ENCODE measurements around the gene MSH3. TPM values are rescaled to one million over a fixed set of nuclear protein-coding genes. Genes with fewer than 3 reads are reported as not detected.

Gene MSH3
- total RNA-seq, 1 donor from 2014 or later, result 11.0 TPM

GRCh38 chr5:80623999-80624398 is 30.5 kb upstream of the MSH3 start:
- H3K4me3 ChIP-seq, result no peak overlapping the region
- DNase-seq, result no peak
- no peaks in the 10 kb centered on the region for H3K27me3 ChIP-seq (ENCODE audit: low read depth)
- H3K9me3 ChIP-seq (replicated peaks), result no peaks in the 10 kb centered on the region
- H3K4me1 ChIP-seq, result no peaks in the 10 kb centered on the region
- intact Hi-C loops (cut with micrococcal nuclease), result no loop called here
- no peaks in the 10 kb centered on the region for H3K36me3 ChIP-seq
- TF ChIP-seq CTCF (IDR thresholded peaks at IDR 0.05; ENCODE audit: borderline replicate concordance), result no peak
- H3K27ac ChIP-seq (replicated peaks), result no peak overlapping the region

- no peak for TF ChIP-seq CTCF (IDR thresholded peaks at IDR 0.05; ENCODE audit: borderline replicate concordance)
- no peaks in the 10 kb centered on the region for H3K36me3 ChIP-seq
- H3K27ac ChIP-seq (replicated peaks), result no peak overlapping the region
- no peaks in the 10 kb centered on the region for H3K9me3 ChIP-seq (replicated peaks)
- no peaks in the 10 kb centered on the region for H3K4me1 ChIP-seq
- intact Hi-C loops (cut with micrococcal nuclease), result no loop called here
- no peaks in the 10 kb centered on the region for H3K27me3 ChIP-seq (ENCODE audit: low read depth)
- H3K4me3 ChIP-seq, result no peak overlapping the region
- no peak for DNase-seq
Measured at GRCh38 chr5:80625230-80625629, 29.2 kb upstream of the MSH3 start.

GRCh38 chr5:80629281-80629680 is 25.2 kb upstream of the MSH3 start:
- no peaks in the 10 kb centered on the region for H3K9me3 ChIP-seq (replicated peaks)
- H3K4me1 ChIP-seq, result no peaks in the 10 kb centered on the region
- peaks cover 22% of the 10 kb centered on the region for H3K36me3 ChIP-seq
- no peak for TF ChIP-seq CTCF (IDR thresholded peaks at IDR 0.05; ENCODE audit: borderline replicate concordance)
- H3K4me3 ChIP-seq, result no peak overlapping the region
- no peaks in the 10 kb centered on the region for H3K27me3 ChIP-seq (ENCODE audit: low read depth)
- no peak for DNase-seq
- intact Hi-C loops (cut with micrococcal nuclease), result no loop called here
- no peak overlapping the region for H3K27ac ChIP-seq (replicated peaks)

- Histone ChIP-seq H3K4me3 (no peak overlapping the region), H3K4me1 (no peaks in the 10 kb centered on the region), H3K27me3 (ENCODE audit: low read depth) (no peaks in the 10 kb centered on the region), H3K36me3 (peaks cover 22% of the 10 kb centered on the region), H3K9me3 (replicated peaks) (no peaks in the 10 kb centered on the region), H3K27ac (replicated peaks) (no peak overlapping the region)
- no peak for TF ChIP-seq CTCF (IDR thresholded peaks at IDR 0.05; ENCODE audit: borderline replicate concordance)
- DNase-seq, result no peak
- intact Hi-C loops (cut with micrococcal nuclease), result no loop called here
Measured at GRCh38 chr5:80631278-80632259, 22.9 kb upstream of the MSH3 start.

GRCh38 chr5:80632700-80633099 is 21.8 kb upstream of the MSH3 start:
- intact Hi-C loops (cut with micrococcal nuclease), result no loop called here
- H3K4me1 ChIP-seq, result no peaks in the 10 kb centered on the region
- peaks cover 22% of the 10 kb centered on the region for H3K36me3 ChIP-seq
- no peak overlapping the region for H3K27ac ChIP-seq (replicated peaks)
- DNase-seq, result no peak
- no peaks in the 10 kb centered on the region for H3K9me3 ChIP-seq (replicated peaks)
- no peak overlapping the region for H3K4me3 ChIP-seq
- H3K27me3 ChIP-seq (ENCODE audit: low read depth), result no peaks in the 10 kb centered on the region
- TF ChIP-seq CTCF (IDR thresholded peaks at IDR 0.05; ENCODE audit: borderline replicate concordance), result no peak
